ENCODE results near the gene VCAM1.

DNA sequence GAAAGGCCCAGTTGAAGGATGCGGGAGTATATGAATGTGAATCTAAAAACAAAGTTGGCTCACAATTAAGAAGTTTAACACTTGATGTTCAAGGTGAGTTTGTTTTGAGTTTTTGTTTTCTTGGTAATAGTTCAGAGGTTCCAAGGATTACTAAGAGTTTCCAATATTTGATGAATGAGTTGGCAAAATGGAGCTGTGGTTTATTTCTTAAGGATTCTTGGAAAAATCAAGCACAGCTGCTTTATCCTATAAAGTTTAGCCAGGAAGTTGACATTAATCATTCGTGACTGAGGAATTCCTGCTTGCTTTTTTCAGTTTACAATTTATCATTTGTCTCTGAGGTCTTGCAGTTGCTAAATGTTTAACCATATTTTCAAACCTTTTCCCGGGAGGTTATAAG lies 15.1 kb downstream of the VCAM1 start:
- TF ChIP-seq, protein P1, sequence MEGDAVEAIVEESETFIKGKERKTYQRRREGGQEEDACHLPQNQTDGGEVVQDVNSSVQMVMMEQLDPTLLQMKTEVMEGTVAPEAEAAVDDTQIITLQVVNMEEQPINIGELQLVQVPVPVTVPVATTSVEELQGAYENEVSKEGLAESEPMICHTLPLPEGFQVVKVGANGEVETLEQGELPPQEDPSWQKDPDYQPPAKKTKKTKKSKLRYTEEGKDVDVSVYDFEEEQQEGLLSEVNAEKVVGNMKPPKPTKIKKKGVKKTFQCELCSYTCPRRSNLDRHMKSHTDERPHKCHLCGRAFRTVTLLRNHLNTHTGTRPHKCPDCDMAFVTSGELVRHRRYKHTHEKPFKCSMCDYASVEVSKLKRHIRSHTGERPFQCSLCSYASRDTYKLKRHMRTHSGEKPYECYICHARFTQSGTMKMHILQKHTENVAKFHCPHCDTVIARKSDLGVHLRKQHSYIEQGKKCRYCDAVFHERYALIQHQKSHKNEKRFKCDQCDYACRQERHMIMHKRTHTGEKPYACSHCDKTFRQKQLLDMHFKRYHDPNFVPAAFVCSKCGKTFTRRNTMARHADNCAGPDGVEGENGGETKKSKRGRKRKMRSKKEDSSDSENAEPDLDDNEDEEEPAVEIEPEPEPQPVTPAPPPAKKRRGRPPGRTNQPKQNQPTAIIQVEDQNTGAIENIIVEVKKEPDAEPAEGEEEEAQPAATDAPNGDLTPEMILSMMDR (conservative IDR thresholded peaks at IDR 0.05 in 1 of 2, IDR thresholded peaks at IDR 0.05 in 1 of 2; ENCODE audit: extremely low read depth in 1 of 2, insufficient read depth in 1 of 2, low read depth in 1 of 2, low read length in 2 of 2), result no peak
- TF ChIP-seq EZH2 (IDR thresholded peaks at IDR 0.05; ENCODE audit: borderline replicate concordance, low read length), result no peak
